ENCODE results near the gene FGD5. TPM values are rescaled to one million over a fixed set of nuclear protein-coding genes. Genes with fewer than 3 reads are reported as not detected.

The FGD5 gene
- total RNA-seq, 1 donor: under 0.01 TPM

- TF ChIP-seq CTCF (IDR thresholded peaks at IDR 0.05; ENCODE audit: insufficient read depth, low read depth, low read length): no peak
- no peak for DNase-seq (ENCODE audit: low read depth)
- no peak overlapping the region for H3K4me3 ChIP-seq (ENCODE audit: low read depth, low read length)
These were observed 24.3 kb upstream of the FGD5 start for GRCh38 chr3:14794435-14794834.

GRCh38 chr3:14795996-14796395 lies 22.8 kb upstream of the FGD5 start:
- no peak for TF ChIP-seq CTCF (IDR thresholded peaks at IDR 0.05; ENCODE audit: insufficient read depth, low read depth, low read length)
- DNase-seq (ENCODE audit: low read depth): no peak
- no peak overlapping the region for H3K4me3 ChIP-seq (ENCODE audit: low read depth, low read length)

GRCh38 chr3:14796403-14797077 lies 22.2 kb upstream of the FGD5 start:
- H3K4me3 ChIP-seq (ENCODE audit: low read depth, low read length): no peak overlapping the region
- no peak for TF ChIP-seq CTCF (IDR thresholded peaks at IDR 0.05; ENCODE audit: insufficient read depth, low read depth, low read length)
- DNase-seq (ENCODE audit: low read depth): no peak

GRCh38 chr3:14797731-14798130 lies 21.0 kb upstream of the FGD5 start:
- no peak overlapping the region for H3K4me3 ChIP-seq (ENCODE audit: low read depth, low read length)
- TF ChIP-seq CTCF (IDR thresholded peaks at IDR 0.05; ENCODE audit: insufficient read depth, low read depth, low read length): no peak
- DNase-seq (ENCODE audit: low read depth): no peak

- no peak overlapping the region for H3K4me3 ChIP-seq (ENCODE audit: low read depth, low read length)
- TF ChIP-seq CTCF (IDR thresholded peaks at IDR 0.05; ENCODE audit: insufficient read depth, low read depth, low read length): no peak
- DNase-seq (ENCODE audit: low read depth): no peak
These were observed 20.5 kb upstream of the FGD5 start for GRCh38 chr3:14798231-14798630.

GRCh38 chr3:14799146-14799545 lies 19.6 kb upstream of the FGD5 start:
- no peak for DNase-seq (ENCODE audit: low read depth)
- no peak overlapping the region for H3K4me3 ChIP-seq (ENCODE audit: low read depth, low read length)
- TF ChIP-seq CTCF (IDR thresholded peaks at IDR 0.05; ENCODE audit: insufficient read depth, low read depth, low read length): no peak

DNA sequence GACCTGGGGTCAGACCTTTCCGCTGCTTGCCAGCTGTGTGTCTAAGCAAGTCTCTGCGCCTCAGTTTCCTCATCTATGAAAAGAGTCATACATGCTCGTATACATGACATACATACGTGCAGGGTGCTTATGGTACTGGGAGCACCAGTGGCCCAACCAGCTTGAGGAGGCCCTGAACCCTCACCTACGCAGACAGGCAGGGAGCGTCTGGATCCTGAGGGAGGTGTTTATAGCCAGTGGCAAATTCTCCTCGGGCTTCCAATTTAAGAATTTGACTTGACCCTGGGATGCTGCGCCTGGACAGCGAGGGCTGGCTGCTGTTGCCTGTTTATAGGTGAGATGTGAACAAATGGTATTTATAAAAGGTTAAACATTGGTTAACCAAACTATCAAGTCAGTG lies 17.7 kb upstream of the FGD5 start:
- TF ChIP-seq CTCF (IDR thresholded peaks at IDR 0.05; ENCODE audit: insufficient read depth, low read depth, low read length): no peak
- no peak overlapping the region for H3K4me3 ChIP-seq (ENCODE audit: low read depth, low read length)
- no peak for DNase-seq (ENCODE audit: low read depth)

Measured in fibroblast of villous mesenchyme (primary cell).